Measurements from ENCODE around the gene ALKBH5. TPM values are rescaled to one million over a fixed set of nuclear protein-coding genes. Genes with fewer than 3 reads are reported as not detected.

Gene ALKBH5
- polyA plus RNA-seq, 1 donor from 2014 or later = 55.0 TPM

DNA sequence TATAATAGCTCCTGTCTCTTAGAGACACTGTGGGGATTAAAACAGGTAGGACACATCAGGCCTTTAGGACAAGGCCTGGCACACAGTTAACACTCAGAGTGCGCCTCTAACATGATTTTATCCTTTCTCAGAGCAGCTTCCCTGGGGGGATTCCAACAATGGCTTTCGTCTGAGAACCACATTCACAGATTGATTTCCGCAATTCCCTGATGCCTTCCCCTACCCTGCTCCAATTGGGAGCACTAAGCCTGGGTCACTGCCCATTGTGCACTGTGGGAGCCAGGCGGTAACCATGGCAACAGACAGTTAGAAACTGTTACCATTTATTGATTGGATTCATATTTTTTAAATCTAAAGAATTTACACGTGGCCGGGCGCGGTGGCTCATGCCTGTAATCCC lies 5.9 kb upstream of the ALKBH5 start:
- Histone ChIP-seq H3K9me2 (ENCODE audit: insufficient read depth, low read length) (no peaks in the 10 kb centered on the region), H3K4me3 (ENCODE audit: low read length) (peak overlapping the region; percentile 10), H4K20me1 (ENCODE audit: insufficient read depth) (no peaks in the 10 kb centered on the region), H3K4me2 (ENCODE audit: low read length) (no peak overlapping the region), H3F3A (ENCODE audit: insufficient read depth, low read length, poor library complexity, severe bottlenecking) (no peaks in the 10 kb centered on the region), H3K9ac (ENCODE audit: low read length) (no peak overlapping the region), H3K9me3 (ENCODE audit: low read length) (no peaks in the 10 kb centered on the region), H2AFZ (ENCODE audit: low read depth, low read length) (no peak overlapping the region), H3K27me3 (ENCODE audit: insufficient read depth, low read depth, low read length) (no peaks in the 10 kb centered on the region), H3K36me3 (ENCODE audit: insufficient read depth, low read length) (no peaks in the 10 kb centered on the region), H3K27ac (ENCODE audit: low read length) (peak overlapping the region; percentile 49), H3K79me2 (replicated peaks; ENCODE audit: insufficient read depth, low read length) (no peaks in the 10 kb centered on the region)
- TF ChIP-seq POLR2AphosphoS5 (IDR thresholded peaks at IDR 0.05) (peak; percentile 5), EZH2 (IDR thresholded peaks at IDR 0.05; ENCODE audit: borderline replicate concordance, insufficient read depth, low read length, poor library complexity, severe bottlenecking) (no peak), SMC3 (conservative IDR thresholded peaks at IDR 0.05; ENCODE audit: poor library complexity) (peak; percentile 14), EP300 (conservative IDR thresholded peaks at IDR 0.05; ENCODE audit: poor library complexity, severe bottlenecking) (peak; percentile 27)
- TF ChIP-seq, protein P1, sequence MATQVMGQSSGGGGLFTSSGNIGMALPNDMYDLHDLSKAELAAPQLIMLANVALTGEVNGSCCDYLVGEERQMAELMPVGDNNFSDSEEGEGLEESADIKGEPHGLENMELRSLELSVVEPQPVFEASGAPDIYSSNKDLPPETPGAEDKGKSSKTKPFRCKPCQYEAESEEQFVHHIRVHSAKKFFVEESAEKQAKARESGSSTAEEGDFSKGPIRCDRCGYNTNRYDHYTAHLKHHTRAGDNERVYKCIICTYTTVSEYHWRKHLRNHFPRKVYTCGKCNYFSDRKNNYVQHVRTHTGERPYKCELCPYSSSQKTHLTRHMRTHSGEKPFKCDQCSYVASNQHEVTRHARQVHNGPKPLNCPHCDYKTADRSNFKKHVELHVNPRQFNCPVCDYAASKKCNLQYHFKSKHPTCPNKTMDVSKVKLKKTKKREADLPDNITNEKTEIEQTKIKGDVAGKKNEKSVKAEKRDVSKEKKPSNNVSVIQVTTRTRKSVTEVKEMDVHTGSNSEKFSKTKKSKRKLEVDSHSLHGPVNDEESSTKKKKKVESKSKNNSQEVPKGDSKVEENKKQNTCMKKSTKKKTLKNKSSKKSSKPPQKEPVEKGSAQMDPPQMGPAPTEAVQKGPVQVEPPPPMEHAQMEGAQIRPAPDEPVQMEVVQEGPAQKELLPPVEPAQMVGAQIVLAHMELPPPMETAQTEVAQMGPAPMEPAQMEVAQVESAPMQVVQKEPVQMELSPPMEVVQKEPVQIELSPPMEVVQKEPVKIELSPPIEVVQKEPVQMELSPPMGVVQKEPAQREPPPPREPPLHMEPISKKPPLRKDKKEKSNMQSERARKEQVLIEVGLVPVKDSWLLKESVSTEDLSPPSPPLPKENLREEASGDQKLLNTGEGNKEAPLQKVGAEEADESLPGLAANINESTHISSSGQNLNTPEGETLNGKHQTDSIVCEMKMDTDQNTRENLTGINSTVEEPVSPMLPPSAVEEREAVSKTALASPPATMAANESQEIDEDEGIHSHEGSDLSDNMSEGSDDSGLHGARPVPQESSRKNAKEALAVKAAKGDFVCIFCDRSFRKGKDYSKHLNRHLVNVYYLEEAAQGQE (IDR thresholded peaks at IDR 0.05; ENCODE audit: borderline replicate concordance) = peak; percentile 45
- TF ChIP-seq, protein P2, sequence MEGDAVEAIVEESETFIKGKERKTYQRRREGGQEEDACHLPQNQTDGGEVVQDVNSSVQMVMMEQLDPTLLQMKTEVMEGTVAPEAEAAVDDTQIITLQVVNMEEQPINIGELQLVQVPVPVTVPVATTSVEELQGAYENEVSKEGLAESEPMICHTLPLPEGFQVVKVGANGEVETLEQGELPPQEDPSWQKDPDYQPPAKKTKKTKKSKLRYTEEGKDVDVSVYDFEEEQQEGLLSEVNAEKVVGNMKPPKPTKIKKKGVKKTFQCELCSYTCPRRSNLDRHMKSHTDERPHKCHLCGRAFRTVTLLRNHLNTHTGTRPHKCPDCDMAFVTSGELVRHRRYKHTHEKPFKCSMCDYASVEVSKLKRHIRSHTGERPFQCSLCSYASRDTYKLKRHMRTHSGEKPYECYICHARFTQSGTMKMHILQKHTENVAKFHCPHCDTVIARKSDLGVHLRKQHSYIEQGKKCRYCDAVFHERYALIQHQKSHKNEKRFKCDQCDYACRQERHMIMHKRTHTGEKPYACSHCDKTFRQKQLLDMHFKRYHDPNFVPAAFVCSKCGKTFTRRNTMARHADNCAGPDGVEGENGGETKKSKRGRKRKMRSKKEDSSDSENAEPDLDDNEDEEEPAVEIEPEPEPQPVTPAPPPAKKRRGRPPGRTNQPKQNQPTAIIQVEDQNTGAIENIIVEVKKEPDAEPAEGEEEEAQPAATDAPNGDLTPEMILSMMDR (IDR thresholded peaks at IDR 0.05; ENCODE audit: poor library complexity, severe bottlenecking) = no peak

DNA sequence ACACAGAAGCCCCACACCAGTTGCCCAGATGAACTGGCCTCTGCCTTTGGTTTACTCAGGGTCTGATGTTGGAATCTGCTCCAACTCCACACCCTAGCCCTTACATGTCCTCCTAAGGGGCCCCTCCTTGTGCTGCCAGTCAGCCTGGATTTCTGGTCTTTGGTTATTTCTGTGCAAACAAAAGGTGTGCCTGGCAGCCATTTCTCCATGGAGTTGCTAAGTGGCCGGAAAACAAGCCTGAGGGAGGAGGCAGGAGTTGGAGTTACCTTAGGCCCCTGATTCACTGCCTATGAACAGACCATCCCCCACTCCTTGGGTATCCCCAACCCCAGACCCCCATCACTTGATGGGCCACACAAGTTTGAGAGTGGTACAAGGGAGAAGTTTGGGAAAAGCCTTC lies 4.4 kb upstream of the ALKBH5 start:
- H3K4me3 ChIP-seq (ENCODE audit: low read length) = no peak overlapping the region
- H3F3A ChIP-seq (ENCODE audit: insufficient read depth, low read length, poor library complexity, severe bottlenecking) = no peaks in the 10 kb centered on the region
- TF ChIP-seq EP300 (conservative IDR thresholded peaks at IDR 0.05; ENCODE audit: poor library complexity, severe bottlenecking) (no peak), RAD21 (conservative IDR thresholded peaks at IDR 0.05) (no peak), POLR2AphosphoS5 (IDR thresholded peaks at IDR 0.05) (no peak), MXI1 (conservative IDR thresholded peaks at IDR 0.05; ENCODE audit: poor library complexity, severe bottlenecking) (no peak), SMC3 (conservative IDR thresholded peaks at IDR 0.05; ENCODE audit: poor library complexity) (no peak), EZH2 (IDR thresholded peaks at IDR 0.05; ENCODE audit: borderline replicate concordance, insufficient read depth, low read length, poor library complexity, severe bottlenecking) (no peak), TAF1 (IDR thresholded peaks at IDR 0.05; ENCODE audit: low read depth) (no peak)
- TF ChIP-seq, protein P2 (IDR thresholded peaks at IDR 0.05; ENCODE audit: poor library complexity, severe bottlenecking) = no peak
- TF ChIP-seq, protein P1 (IDR thresholded peaks at IDR 0.05; ENCODE audit: borderline replicate concordance) = no peak
- H2AFZ ChIP-seq (ENCODE audit: low read depth, low read length) = no peak overlapping the region
- no peak overlapping the region for H3K4me2 ChIP-seq (ENCODE audit: low read length)
- no peaks in the 10 kb centered on the region for H3K9me2 ChIP-seq (ENCODE audit: insufficient read depth, low read length)
- peaks cover under 1% of the 10 kb centered on the region for H4K20me1 ChIP-seq (ENCODE audit: insufficient read depth)
- no peak overlapping the region for H3K27ac ChIP-seq (ENCODE audit: low read length)
- no peaks in the 10 kb centered on the region for H3K36me3 ChIP-seq (ENCODE audit: insufficient read depth, low read length)
- no peaks in the 10 kb centered on the region for H3K9me3 ChIP-seq (ENCODE audit: low read length)
- H3K79me2 ChIP-seq (replicated peaks; ENCODE audit: insufficient read depth, low read length) = no peaks in the 10 kb centered on the region
- no peaks in the 10 kb centered on the region for H3K27me3 ChIP-seq (ENCODE audit: insufficient read depth, low read depth, low read length)
- H3K9ac ChIP-seq (ENCODE audit: low read length) = no peak overlapping the region

Measured in neural cell (in vitro differentiated cells).